Naive B cell (primary cell): Measurements from ENCODE around the gene SLC38A11. TPM values are rescaled to one million over a fixed set of nuclear protein-coding genes. Genes with fewer than 3 reads are reported as not detected.
A peak's percentile ranks its signal among the peaks of the same experiment; 100 is the strongest.
"Not testable (repeated sequence)": the region's sequence is repeated elsewhere in the genome, so short reads cannot be mapped to it uniquely, and the experiment has no call there.

ENCODE experiments used
- ATAC-seq, 2 donors: fragments of 150-1000 bp; cut with Tn5 transposase; 2 replicates each; pipeline ENCODE4 v1.10.0; 2021; ENCODE audit warnings: low read depth in 2 of 2, mild to moderate bottlenecking in 2 of 2, moderate library complexity in 2 of 2
- DNase-seq: peaks from one replicate; pipeline ENCODE4 v3.0.0; 2022
- H3K27ac Mint-ChIP-seq, 6 donors: one replicate each; pipeline ENCODE4 v1.8.0; 2020 to 2022; ENCODE audit warnings: mild to moderate bottlenecking in 6 of 6, mixed read lengths in 6 of 6, moderate library complexity in 5 of 6, inconsistent platforms in 2 of 6
- H3K27me3 Mint-ChIP-seq, 3 donors: one replicate each; pipeline ENCODE4 v1.8.0; 2021 to 2022; ENCODE audit warnings: mixed read lengths in 3 of 3, mild to moderate bottlenecking in 1 of 3
- H3K36me3 Mint-ChIP-seq, 2 donors: one replicate each; pipeline ENCODE4 v1.8.0; 2020 to 2022; ENCODE audit warnings: mixed read lengths in 2 of 2, inconsistent platforms in 1 of 2, mild to moderate bottlenecking in 1 of 2
- H3K4me1 Mint-ChIP-seq, 3 donors: one replicate each; pipeline ENCODE4 v1.8.0; 2020 to 2022; ENCODE audit warnings: mixed read lengths in 3 of 3, inconsistent platforms in 1 of 3, mild to moderate bottlenecking in 1 of 3, moderate library complexity in 1 of 3
- H3K4me3 Mint-ChIP-seq, 8 donors: one replicate each; pipeline ENCODE4 v1.8.0; 2020 to 2022; ENCODE audit warnings: mild to moderate bottlenecking in 8 of 8, mixed read lengths in 8 of 8, moderate library complexity in 8 of 8, inconsistent platforms in 2 of 8
- H3K9me3 Mint-ChIP-seq, 7 donors: one replicate each; pipeline ENCODE4 v1.8.0; 2020 to 2022; ENCODE audit warnings: mixed read lengths in 7 of 7, mild to moderate bottlenecking in 5 of 7, inconsistent platforms in 2 of 7, moderate library complexity in 1 of 7
- polyA plus RNA-seq, 6 donors: library from polyadenylated mRNA; unstranded; fragments of 300-500 nt; fragmentation: Illumina TruSeq; gene quantifications; one replicate each; pipeline ENCODE4 v1.2.3, GENCODE V29; 2021; ENCODE audit warnings: low read depth in 6 of 6

Gene SLC38A11
- polyA plus RNA-seq: 10 to 100 TPM in 3 of 6 donors, 1 to 10 TPM in 3; 1.1 to 16.3 (median 9.5) TPM

- ATAC-seq (peak; percentile 84 to 87), DNase-seq (no peak)
- Mint-ChIP-seq H3K4me3 (peak within 1 kb of the TSS; percentile 81 to 91 (median 90)), H3K27ac (peak within 1 kb of the TSS in 5 of 6 donors; percentile 55 to 79 (median 65)), H3K36me3 (peaks cover 11% of the 10 kb centered on the region in 2 donors), H3K9me3 (peaks cover 0 to 8% (median 3%) of the 10 kb centered on the region in 7 donors), H3K27me3 (no peaks in the 10 kb centered on the region), H3K4me1 (peaks cover 16 to 29% (median 21%) of the 10 kb centered on the region in 3 donors)
Measured at GRCh38 chr2:164954954-164955701, at the start of gene SLC38A11. SLC38A11 (minus strand) TSS chr2:164955525; CDS start chr2:164955247, 278 bp downstream.

DNA sequence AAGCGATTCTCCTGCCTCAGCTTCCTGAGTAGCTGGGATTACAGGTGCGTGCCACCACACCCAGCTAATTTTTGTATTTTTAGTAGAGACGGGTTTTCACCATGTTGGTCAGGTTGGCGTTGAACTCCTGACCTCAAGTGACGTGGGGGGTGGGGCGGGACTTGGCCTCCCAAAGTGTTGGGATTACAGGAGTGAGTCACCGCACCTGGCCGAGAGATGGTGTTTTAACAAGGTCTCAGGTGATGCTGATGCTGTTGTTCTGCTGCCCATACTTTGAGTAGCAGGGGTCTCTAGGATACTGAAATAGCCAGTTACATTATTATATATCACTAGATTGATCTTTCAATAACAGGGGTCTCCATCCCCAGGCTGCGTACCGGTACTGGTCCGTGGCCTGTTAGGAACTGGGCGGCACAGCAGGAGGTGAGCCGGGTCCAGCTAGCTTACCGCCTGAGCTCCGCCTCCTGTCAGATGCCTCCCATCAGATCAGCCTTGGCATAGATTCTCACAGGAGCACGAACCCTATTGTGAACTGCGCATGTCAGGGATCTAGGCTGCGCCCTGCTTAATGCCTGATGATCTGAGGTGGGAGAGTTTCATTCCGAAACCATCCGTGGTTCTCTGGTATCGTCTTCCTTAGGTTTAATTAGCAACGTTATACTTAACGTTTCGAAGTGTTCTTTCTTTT is 48.3 kb upstream of the SLC38A11 start:
- peaks cover 0 to 1% (median 0%) of the 10 kb centered on the region in 7 donors for H3K9me3 Mint-ChIP-seq
- peaks cover 4 to 15% (median 4%) of the 10 kb centered on the region in 3 donors for H3K4me1 Mint-ChIP-seq
- no peak overlapping the region for H3K4me3 Mint-ChIP-seq
- DNase-seq (no peak), ATAC-seq (no peak)
- H3K36me3 Mint-ChIP-seq: peaks cover 0 to 5% of the 10 kb centered on the region in 2 donors
- peaks cover 0 to 8% (median 4%) of the 10 kb centered on the region in 3 donors for H3K27me3 Mint-ChIP-seq
- no peak overlapping the region for H3K27ac Mint-ChIP-seq

DNA sequence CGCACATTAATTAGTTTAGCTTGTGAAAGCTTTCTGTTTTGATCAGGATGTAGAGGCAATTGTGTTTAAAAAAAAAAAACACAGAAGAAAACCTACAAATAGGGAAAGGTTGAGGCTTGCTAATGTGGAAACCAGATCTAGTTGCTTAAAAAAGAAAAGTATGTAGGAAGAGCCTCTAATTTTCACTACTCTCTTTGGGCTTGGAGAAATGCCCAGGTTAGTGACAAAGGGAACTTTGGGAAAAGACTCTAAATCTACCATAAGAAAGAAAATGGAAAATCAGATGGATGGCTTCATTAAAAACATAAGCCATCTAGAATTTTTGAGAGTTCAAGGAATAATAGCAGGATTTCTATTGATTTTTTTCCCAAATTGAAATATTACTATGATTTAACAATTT is 47.3 kb upstream of the SLC38A11 start:
- DNase-seq: no peak
- ATAC-seq: no peak
- Mint-ChIP-seq H3K27me3 (peaks cover 0 to 8% (median 4%) of the 10 kb centered on the region in 3 donors), H3K27ac (no peak overlapping the region), H3K9me3 (peaks cover 0 to 1% (median 0%) of the 10 kb centered on the region in 7 donors), H3K4me3 (no peak overlapping the region), H3K36me3 (peaks cover 0 to 5% of the 10 kb centered on the region in 2 donors), H3K4me1 (peaks cover 0 to 13% (median 4%) of the 10 kb centered on the region in 3 donors)

DNA sequence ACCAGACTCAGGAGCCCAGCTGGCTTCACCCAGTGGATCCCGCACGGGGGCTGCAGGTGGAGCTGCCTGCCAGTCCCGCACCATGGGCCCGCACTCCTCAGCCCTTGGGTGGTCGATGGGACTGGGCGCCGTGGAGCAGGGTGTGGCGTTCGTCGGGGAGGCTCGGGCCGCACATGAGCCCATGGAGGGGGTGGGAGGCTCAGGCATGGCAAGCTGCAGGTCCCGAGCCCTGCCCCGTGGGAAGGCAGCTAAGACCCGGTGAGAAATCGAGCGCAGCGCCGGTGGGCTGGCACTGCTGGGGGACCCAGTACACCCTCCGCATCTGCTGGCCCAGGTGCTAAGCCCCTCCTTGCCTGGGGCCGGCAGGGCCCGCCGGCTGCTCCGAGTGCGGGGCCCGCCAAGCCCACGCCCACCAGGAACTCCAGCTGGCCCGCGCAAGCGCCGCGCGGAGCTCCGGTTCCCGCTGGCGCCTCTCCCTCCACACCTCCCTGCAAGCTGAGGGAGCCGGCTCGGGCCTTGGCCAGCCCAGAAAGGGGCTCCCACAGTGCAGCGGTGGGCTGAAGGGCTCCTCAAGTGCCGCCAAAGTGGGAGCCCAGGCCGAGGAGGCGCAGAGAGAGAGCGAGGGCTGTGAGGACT is 39.5 kb upstream of the SLC38A11 start:
- H3K4me3 Mint-ChIP-seq, DNase-seq, H3K9me3 Mint-ChIP-seq, H3K36me3 Mint-ChIP-seq, H3K27me3 Mint-ChIP-seq, ATAC-seq: not testable (repeated sequence)
- peaks cover 30 to 43% (median 38%) of the 10 kb centered on the region in 3 donors for H3K4me1 Mint-ChIP-seq
- peak overlapping the region in 1 of 6 donors; percentile 30 for H3K27ac Mint-ChIP-seq

GRCh38 chr2:164993287-164994016 is 38.1 kb upstream of the SLC38A11 start:
- no peak for ATAC-seq
- Mint-ChIP-seq H3K27ac (peak overlapping the region in 5 of 6 donors; percentile 0 to 67 (median 53)), H3K27me3 (no peaks in the 10 kb centered on the region), H3K4me3 (peak overlapping the region in 1 of 8 donors; percentile 40), H3K36me3 (peaks cover 0 to 5% of the 10 kb centered on the region in 2 donors), H3K9me3 (peaks cover 0 to 7% (median 5%) of the 10 kb centered on the region in 7 donors), H3K4me1 (peaks cover 38 to 56% (median 45%) of the 10 kb centered on the region in 3 donors)
- DNase-seq: no peak

DNA sequence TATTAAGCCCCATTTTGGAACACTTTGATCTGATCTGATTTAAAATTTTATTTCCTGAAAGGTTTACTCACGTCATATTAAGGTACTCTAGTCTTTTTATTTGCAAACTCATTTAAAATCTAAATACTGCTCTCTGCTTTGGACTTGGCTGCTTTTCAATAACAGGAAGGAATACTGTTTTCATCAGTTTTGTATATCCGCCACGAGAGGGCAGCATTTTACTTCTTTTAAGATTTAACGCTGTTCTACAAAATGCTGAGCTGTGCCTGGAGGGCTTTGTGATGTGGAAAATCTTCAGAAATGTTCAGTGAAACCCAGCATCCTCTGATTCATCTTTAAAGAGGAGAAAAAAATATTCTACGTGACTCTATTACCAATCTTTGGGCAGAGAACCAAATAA is 37.5 kb upstream of the SLC38A11 start:
- Mint-ChIP-seq H3K4me1 (peaks cover 40 to 59% (median 48%) of the 10 kb centered on the region in 3 donors), H3K27ac (peak overlapping the region in 5 of 6 donors; percentile 13 to 96 (median 84)), H3K9me3 (peaks cover 0 to 7% (median 5%) of the 10 kb centered on the region in 7 donors), H3K36me3 (peaks cover 0 to 5% of the 10 kb centered on the region in 2 donors), H3K27me3 (no peaks in the 10 kb centered on the region), H3K4me3 (peak overlapping the region; percentile 26 to 82 (median 43))
- ATAC-seq: peak; percentile 43 to 55
- DNase-seq: peak; percentile 56

DNA sequence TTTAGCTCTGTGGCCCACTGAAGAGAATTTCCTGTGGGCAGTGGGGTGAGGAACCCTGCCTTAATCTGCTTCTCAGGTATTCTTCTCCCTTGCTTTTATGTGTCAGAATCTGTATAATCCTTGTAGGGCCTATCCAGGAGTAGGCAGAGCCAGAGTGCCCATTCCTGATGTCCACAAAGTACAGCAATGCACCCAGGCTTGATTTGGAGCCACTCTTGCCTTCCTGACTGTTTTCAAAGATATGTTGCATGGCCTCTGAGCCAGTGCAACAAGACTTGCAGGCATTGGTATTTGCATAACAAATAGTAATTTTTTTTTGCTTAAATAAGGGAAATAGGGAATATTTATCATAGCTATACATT is 36.7 kb upstream of the SLC38A11 start:
- not testable (repeated sequence) for DNase-seq, H3K27me3 Mint-ChIP-seq, ATAC-seq, H3K36me3 Mint-ChIP-seq, H3K9me3 Mint-ChIP-seq
- Mint-ChIP-seq H3K4me3 (peak overlapping the region; percentile 19 to 87 (median 77)), H3K4me1 (peaks cover 45 to 64% (median 52%) of the 10 kb centered on the region in 3 donors), H3K27ac (peak overlapping the region in 5 of 6 donors; percentile 84 to 96 (median 93))

DNA sequence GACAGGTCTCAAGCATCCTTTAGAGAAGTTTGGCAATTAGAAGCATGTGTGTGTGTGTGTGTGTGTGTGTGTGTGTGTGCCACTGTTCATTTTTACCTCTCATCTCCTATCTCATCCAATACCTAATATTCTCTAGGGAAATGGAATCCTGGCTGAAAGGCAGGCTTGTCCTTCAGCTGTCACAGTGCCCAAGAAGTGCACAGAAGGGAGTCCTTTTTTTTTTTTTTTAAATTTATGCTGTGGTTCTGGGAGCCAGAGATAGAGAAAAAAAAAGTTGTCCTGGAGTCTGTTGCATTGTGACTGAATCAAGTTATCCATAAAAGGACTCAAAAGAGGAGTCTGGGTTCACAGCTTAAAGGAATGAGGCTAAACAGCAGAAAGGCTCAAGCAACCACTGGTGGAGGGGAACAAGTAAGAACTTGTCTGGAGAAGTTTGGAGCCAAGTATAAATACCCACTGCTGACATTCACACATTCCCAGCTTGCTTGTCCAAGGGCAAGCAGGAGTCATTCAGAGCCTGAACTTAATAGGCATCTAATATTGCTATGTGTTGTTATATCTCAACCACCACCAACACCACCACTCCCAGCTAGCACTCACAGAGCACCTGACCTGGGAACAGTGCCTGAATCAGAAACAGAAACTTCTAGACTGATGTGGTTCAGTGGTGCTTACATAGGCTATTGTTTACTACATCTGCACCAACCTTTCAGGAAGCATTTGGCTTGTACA is 36.2 kb upstream of the SLC38A11 start:
- peaks cover 50 to 70% (median 57%) of the 10 kb centered on the region in 3 donors for H3K4me1 Mint-ChIP-seq
- H3K27me3 Mint-ChIP-seq, H3K9me3 Mint-ChIP-seq, H3K36me3 Mint-ChIP-seq: not testable (repeated sequence)
- peak; percentile 65 for DNase-seq
- peak; percentile 91 to 95 for ATAC-seq
- peak overlapping the region; percentile 32 to 96 (median 90) for H3K27ac Mint-ChIP-seq
- H3K4me3 Mint-ChIP-seq: peak overlapping the region; percentile 19 to 87 (median 77)

DNA sequence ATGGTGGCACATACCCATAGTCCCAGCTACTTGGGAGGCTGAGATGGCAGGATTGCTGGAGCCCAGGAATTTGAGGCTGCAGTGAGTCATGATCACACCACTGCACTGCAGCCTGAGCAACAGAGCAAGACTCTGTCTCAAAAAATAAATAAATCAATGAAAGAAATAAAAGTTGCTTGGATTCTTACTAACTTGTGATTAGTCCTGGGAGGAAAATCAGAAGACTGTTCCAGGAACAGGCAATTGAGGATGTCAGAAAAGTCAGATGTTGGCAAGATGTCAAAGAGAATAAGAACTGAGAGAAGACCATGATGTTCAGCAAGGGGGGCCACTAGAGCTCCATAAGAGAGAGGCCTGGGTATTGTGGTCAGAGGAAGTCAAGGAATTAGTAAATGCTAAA is 35.6 kb upstream of the SLC38A11 start:
- not testable (repeated sequence) for H3K27me3 Mint-ChIP-seq, ATAC-seq, DNase-seq, H3K36me3 Mint-ChIP-seq, H3K9me3 Mint-ChIP-seq
- Mint-ChIP-seq H3K4me3 (peak overlapping the region in 7 of 8 donors; percentile 7 to 82 (median 61)), H3K27ac (peak overlapping the region; percentile 32 to 96 (median 90)), H3K4me1 (peaks cover 55 to 75% (median 63%) of the 10 kb centered on the region in 3 donors)

DNA sequence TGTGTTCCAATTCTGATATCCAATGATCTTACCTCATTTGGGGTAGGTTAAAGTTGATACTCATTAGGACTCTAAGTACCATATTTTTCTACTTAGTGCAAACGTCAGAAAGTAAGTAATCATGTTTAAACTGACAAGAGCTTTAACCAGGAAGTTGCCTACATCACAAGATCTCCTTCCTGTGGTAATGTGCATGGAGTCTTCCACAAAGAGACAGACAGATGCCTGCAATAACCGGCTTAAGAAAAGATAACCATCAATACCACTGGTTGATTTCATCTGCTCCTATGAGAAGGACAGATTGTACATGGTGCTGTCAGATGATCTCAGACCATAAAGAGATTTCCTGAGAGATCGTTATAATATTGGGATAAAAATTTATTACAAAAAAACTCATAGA is 33.5 kb upstream of the SLC38A11 start:
- H3K9me3 Mint-ChIP-seq, ATAC-seq, H3K4me3 Mint-ChIP-seq, DNase-seq, H3K36me3 Mint-ChIP-seq, H3K27me3 Mint-ChIP-seq, H3K27ac Mint-ChIP-seq: not testable (repeated sequence)
- peaks cover 55 to 70% (median 64%) of the 10 kb centered on the region in 3 donors for H3K4me1 Mint-ChIP-seq

GRCh38 chr2:164986027-164986426 is 30.7 kb upstream of the SLC38A11 start:
- Mint-ChIP-seq H3K4me1 (peaks cover 41 to 55% (median 45%) of the 10 kb centered on the region in 3 donors), H3K36me3 (peaks cover 0 to 11% of the 10 kb centered on the region in 2 donors), H3K27ac (peak overlapping the region in 1 of 6 donors; percentile 44)
- ATAC-seq, H3K9me3 Mint-ChIP-seq, H3K4me3 Mint-ChIP-seq, H3K27me3 Mint-ChIP-seq, DNase-seq: not testable (repeated sequence)

GRCh38 chr2:164984428-164984827 is 29.1 kb upstream of the SLC38A11 start:
- H3K4me1 Mint-ChIP-seq: peaks cover 42 to 50% (median 43%) of the 10 kb centered on the region in 3 donors
- ATAC-seq (no peak), DNase-seq (no peak)
- peaks cover 0 to 6% of the 10 kb centered on the region in 2 donors for H3K36me3 Mint-ChIP-seq
- no peak overlapping the region for H3K4me3 Mint-ChIP-seq
- H3K27me3 Mint-ChIP-seq: no peaks in the 10 kb centered on the region
- H3K9me3 Mint-ChIP-seq: peaks cover 0 to 4% (median 0%) of the 10 kb centered on the region in 7 donors
- H3K27ac Mint-ChIP-seq: no peak overlapping the region
